IPS DF 19.7 (cell line): ENCODE measurements around the gene ALG13.
"Not testable (repeated sequence)": the region's sequence is repeated elsewhere in the genome, so short reads cannot be mapped to it uniquely, and the experiment has no call there.

Source experiments
- DNase-seq: peaks from one replicate; pipeline ENCODE4 v3.0.0-alpha.2; 2013; ENCODE audit warnings: low read depth, low spot score

Gene ALG13

GRCh38 chrX:111756486-111756885 is 75.5 kb downstream of the ALG13 start:
- no peak for DNase-seq

GRCh38 chrX:111759686-111760085 is 78.7 kb downstream of the ALG13 start:
- no peak for DNase-seq

GRCh38 chrX:111761578-111762135 is 80.7 kb downstream of the ALG13 start:
- no peak for DNase-seq

- no peak for DNase-seq
Observed at GRCh38 chrX:111778591-111778990, 97.6 kb downstream of the ALG13 start.

GRCh38 chrX:111779582-111779981 is 98.6 kb downstream of the ALG13 start:
- no peak for DNase-seq

- no peak for DNase-seq
Observed at GRCh38 chrX:111784667-111785066, 103.7 kb downstream of the ALG13 start.

- DNase-seq: not testable (repeated sequence)
Observed at GRCh38 chrX:111790054-111790453, 109.1 kb downstream of the ALG13 start.
